K562 (cell line): ENCODE measurements around the gene INPP5D. TPM values are rescaled to one million over a fixed set of nuclear protein-coding genes. Genes with fewer than 3 reads are reported as not detected.

ENCODE experiments used
- BCOR ChIP-seq: fragments of 450-650 bp; IDR thresholded peaks from 2 replicates; pipeline ENCODE4 v1.6.1; 2016
- CBFA2T3 ChIP-seq: fragments of 450-650 bp; IDR thresholded peaks from 2 replicates; pipeline ENCODE4 v1.6.1; 2017
- CBX3 ChIP-seq, 2 experiments: IDR thresholded peaks; 1 replicate in 1 of 2; 2 replicates in 1 of 2; pipeline ENCODE4 v1.6.1; 2012; ENCODE audit warnings: inconsistent platforms in 2 of 2, low read length in 2 of 2, borderline replicate concordance in 1 of 2, control low read depth in 1 of 2
- HDAC2 ChIP-seq: fragments of 450-650 bp; IDR thresholded peaks from 2 replicates; pipeline ENCODE4 v1.6.1; 2016; ENCODE audit warnings: mild to moderate bottlenecking
- KLF16 ChIP-seq: IDR thresholded peaks from 2 replicates; pipeline ENCODE4 v1.6.1; 2016; ENCODE audit warnings: antibody characterized with exemption
- NFRKB ChIP-seq: fragments of 450-650 bp; IDR thresholded peaks from 2 replicates; pipeline ENCODE4 v1.6.1; 2016; ENCODE audit warnings: low read depth
- TAF9B ChIP-seq: fragments of 450-650 bp; IDR thresholded peaks from 2 replicates; pipeline ENCODE4 v1.6.1; 2018; ENCODE audit warnings: mild to moderate bottlenecking; ENCODE audit not compliant: partially characterized antibody
- ZNF354B ChIP-seq: fragments of 250-450 bp; sonication (Bioruptor Pico); IDR thresholded peaks from 2 replicates; pipeline ENCODE4 v1.4.0; 2020
- polyA plus RNA-seq, 8 experiments: library from polyadenylated mRNA; depleted of rRNA in 4 of 8; stranded (reverse) in 5 of 8; unstranded in 3 of 8; fragments of >200 nt; fragmentation: Nextera tagmentation in 2 of 8; fragmentation: Illumina TruSeq in 1 of 8; extraction: Ambion mirVana in 2 of 8; extraction: Trizol in 1 of 8; gene quantifications; 2 replicates each; pipeline versions ENCODE4 v1.2.1 to v1.2.3, GENCODE V29; 2011 to 2014; ENCODE audit warnings: inconsistent platforms in 1 of 8, missing spikeins in 1 of 8
- total RNA-seq, 7 experiments: library from RNA; depleted of rRNA in 6 of 7; stranded (reverse); fragments of >200 nt in 6 of 7; fragmentation: Illumina TruSeq in 2 of 7; extraction: Trizol in 2 of 7; gene quantifications; 2 replicates each; pipeline versions ENCODE4 v1.2.1 to v1.2.3, GENCODE V29; 2011 to 2021; ENCODE audit warnings: low replicate concordance in 1 of 7
- TF ChIP-seq, protein P1 (sequence below), 2 experiments: fragments of 450-650 bp; IDR thresholded peaks; 2 replicates each; pipeline ENCODE4 v1.6.1; 2018; ENCODE audit warnings: mild to moderate bottlenecking in 2 of 2, low read depth in 1 of 2; ENCODE audit not compliant: partially characterized antibody in 2 of 2
- TF ChIP-seq, protein P2 (sequence below): fragments of 450-650 bp; conservative IDR thresholded peaks from 2 replicates; pipeline ENCODE4 v1.6.1; 2016; ENCODE audit warnings: missing genetic modification characterization, low read depth, mild to moderate bottlenecking, control low read depth, missing compliant biosample characterization
- TF ChIP-seq, protein P3 (sequence below): fragments of 450-650 bp; IDR thresholded peaks from 2 replicates; pipeline ENCODE4 v1.6.1; 2017; ENCODE audit warnings: antibody characterized with exemption, mild to moderate bottlenecking
- TF ChIP-seq, protein P4 (sequence below): sonication (generic); formaldehyde crosslinking; IDR thresholded peaks from 2 replicates; pipeline ENCODE4 v1.8.1; 2023; ENCODE audit warnings: mild to moderate bottlenecking, missing genetic modification reagents
- TF ChIP-seq, protein P5 (sequence below): fragments of 450-650 bp; IDR thresholded peaks from 2 replicates; pipeline ENCODE4 v1.6.1; 2016; ENCODE audit warnings: antibody characterized with exemption

INPP5D gene
- total and polyA plus RNA-seq, 9 of the 15 experiments (the other 6 are each of a cell fraction or from before 2014, with no cell fraction given) = 0.55 to 6.2 (median 2.2) TPM

DNA sequence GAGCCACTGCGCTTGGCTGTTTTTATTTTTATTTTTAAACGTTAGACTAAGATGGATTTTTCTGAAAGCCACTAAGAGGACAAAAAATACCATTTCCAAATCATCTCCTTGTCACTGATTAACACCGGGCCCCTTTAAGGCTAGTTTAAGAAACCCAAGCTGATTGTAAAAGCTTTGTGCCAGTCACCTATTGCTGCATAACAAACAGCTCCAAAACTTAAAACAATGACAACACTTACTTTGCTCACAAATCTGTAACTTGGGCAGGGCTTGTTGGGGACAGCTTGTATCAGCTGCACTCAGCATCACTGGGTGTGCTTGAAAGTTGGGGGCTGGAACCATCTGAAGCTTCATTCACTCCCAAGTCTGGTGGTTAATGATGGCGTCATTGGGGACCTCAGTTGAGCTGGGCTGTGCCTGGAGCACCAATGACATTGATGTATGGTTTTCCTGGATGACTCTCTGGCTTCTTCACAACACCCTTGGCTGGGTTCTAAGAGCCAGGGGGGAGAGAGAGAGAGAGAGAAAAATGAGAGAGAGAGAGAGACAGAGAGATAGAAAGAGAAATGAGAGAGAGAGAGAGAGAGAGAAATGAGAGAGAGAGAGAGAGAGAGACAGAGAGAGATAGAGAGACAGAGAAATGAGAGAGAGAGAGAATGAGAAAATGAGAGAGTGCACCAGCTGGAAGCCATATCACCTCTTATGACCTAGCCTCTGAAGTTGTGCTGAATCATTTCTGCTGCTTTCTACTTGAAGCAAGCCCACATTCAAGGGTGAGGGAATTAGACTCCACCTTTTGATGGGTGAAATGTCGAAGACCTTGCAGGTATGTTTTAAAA lies 165.3 kb downstream of the INPP5D start (continued):
- no peak for TF ChIP-seq ZNF354B (CRISPR knock-in tag)
- TF ChIP-seq CBX3 (IDR thresholded peaks at IDR 0.05; ENCODE audit: borderline replicate concordance in 1 of 2, low read length in 2 of 2) = peak in 1 of 2 experiments; percentile 77; a peak in 1 of 3 replicates
- no peak for TF ChIP-seq KLF16
- TF ChIP-seq CBFA2T3 = 0 out of 2 replicates have a peak, but pooled peaks have one; percentile 13
- TF ChIP-seq, protein P1, sequence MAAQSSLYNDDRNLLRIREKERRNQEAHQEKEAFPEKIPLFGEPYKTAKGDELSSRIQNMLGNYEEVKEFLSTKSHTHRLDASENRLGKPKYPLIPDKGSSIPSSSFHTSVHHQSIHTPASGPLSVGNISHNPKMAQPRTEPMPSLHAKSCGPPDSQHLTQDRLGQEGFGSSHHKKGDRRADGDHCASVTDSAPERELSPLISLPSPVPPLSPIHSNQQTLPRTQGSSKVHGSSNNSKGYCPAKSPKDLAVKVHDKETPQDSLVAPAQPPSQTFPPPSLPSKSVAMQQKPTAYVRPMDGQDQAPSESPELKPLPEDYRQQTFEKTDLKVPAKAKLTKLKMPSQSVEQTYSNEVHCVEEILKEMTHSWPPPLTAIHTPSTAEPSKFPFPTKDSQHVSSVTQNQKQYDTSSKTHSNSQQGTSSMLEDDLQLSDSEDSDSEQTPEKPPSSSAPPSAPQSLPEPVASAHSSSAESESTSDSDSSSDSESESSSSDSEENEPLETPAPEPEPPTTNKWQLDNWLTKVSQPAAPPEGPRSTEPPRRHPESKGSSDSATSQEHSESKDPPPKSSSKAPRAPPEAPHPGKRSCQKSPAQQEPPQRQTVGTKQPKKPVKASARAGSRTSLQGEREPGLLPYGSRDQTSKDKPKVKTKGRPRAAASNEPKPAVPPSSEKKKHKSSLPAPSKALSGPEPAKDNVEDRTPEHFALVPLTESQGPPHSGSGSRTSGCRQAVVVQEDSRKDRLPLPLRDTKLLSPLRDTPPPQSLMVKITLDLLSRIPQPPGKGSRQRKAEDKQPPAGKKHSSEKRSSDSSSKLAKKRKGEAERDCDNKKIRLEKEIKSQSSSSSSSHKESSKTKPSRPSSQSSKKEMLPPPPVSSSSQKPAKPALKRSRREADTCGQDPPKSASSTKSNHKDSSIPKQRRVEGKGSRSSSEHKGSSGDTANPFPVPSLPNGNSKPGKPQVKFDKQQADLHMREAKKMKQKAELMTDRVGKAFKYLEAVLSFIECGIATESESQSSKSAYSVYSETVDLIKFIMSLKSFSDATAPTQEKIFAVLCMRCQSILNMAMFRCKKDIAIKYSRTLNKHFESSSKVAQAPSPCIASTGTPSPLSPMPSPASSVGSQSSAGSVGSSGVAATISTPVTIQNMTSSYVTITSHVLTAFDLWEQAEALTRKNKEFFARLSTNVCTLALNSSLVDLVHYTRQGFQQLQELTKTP (IDR thresholded peaks at IDR 0.05; ENCODE audit: low read depth in 1 of 2, partially characterized antibody in 2 of 2) = peak; percentile 27 to 45
- peak; percentile 37 for TF ChIP-seq TAF9B
- TF ChIP-seq, protein P2, sequence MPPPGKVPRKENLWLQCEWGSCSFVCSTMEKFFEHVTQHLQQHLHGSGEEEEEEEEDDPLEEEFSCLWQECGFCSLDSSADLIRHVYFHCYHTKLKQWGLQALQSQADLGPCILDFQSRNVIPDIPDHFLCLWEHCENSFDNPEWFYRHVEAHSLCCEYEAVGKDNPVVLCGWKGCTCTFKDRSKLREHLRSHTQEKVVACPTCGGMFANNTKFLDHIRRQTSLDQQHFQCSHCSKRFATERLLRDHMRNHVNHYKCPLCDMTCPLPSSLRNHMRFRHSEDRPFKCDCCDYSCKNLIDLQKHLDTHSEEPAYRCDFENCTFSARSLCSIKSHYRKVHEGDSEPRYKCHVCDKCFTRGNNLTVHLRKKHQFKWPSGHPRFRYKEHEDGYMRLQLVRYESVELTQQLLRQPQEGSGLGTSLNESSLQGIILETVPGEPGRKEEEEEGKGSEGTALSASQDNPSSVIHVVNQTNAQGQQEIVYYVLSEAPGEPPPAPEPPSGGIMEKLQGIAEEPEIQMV (tag) = peak; percentile 32; the same call in 1 of the 2 replicates
- TF ChIP-seq NFRKB = peak; percentile 89
- TF ChIP-seq, protein P3, sequence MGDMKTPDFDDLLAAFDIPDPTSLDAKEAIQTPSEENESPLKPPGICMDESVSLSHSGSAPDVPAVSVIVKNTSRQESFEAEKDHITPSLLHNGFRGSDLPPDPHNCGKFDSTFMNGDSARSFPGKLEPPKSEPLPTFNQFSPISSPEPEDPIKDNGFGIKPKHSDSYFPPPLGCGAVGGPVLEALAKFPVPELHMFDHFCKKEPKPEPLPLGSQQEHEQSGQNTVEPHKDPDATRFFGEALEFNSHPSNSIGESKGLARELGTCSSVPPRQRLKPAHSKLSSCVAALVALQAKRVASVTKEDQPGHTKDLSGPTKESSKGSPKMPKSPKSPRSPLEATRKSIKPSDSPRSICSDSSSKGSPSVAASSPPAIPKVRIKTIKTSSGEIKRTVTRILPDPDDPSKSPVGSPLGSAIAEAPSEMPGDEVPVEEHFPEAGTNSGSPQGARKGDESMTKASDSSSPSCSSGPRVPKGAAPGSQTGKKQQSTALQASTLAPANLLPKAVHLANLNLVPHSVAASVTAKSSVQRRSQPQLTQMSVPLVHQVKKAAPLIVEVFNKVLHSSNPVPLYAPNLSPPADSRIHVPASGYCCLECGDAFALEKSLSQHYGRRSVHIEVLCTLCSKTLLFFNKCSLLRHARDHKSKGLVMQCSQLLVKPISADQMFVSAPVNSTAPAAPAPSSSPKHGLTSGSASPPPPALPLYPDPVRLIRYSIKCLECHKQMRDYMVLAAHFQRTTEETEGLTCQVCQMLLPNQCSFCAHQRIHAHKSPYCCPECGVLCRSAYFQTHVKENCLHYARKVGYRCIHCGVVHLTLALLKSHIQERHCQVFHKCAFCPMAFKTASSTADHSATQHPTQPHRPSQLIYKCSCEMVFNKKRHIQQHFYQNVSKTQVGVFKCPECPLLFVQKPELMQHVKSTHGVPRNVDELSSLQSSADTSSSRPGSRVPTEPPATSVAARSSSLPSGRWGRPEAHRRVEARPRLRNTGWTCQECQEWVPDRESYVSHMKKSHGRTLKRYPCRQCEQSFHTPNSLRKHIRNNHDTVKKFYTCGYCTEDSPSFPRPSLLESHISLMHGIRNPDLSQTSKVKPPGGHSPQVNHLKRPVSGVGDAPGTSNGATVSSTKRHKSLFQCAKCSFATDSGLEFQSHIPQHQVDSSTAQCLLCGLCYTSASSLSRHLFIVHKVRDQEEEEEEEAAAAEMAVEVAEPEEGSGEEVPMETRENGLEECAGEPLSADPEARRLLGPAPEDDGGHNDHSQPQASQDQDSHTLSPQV = peak; percentile 76; the same call in 1 of the 2 replicates
- TF ChIP-seq, protein P4, sequence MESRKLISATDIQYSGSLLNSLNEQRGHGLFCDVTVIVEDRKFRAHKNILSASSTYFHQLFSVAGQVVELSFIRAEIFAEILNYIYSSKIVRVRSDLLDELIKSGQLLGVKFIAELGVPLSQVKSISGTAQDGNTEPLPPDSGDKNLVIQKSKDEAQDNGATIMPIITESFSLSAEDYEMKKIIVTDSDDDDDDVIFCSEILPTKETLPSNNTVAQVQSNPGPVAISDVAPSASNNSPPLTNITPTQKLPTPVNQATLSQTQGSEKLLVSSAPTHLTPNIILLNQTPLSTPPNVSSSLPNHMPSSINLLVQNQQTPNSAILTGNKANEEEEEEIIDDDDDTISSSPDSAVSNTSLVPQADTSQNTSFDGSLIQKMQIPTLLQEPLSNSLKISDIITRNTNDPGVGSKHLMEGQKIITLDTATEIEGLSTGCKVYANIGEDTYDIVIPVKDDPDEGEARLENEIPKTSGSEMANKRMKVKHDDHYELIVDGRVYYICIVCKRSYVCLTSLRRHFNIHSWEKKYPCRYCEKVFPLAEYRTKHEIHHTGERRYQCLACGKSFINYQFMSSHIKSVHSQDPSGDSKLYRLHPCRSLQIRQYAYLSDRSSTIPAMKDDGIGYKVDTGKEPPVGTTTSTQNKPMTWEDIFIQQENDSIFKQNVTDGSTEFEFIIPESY (CRISPR knock-in tag) = no peak
- peak; percentile 90 for TF ChIP-seq BCOR
- TF ChIP-seq, protein P5, sequence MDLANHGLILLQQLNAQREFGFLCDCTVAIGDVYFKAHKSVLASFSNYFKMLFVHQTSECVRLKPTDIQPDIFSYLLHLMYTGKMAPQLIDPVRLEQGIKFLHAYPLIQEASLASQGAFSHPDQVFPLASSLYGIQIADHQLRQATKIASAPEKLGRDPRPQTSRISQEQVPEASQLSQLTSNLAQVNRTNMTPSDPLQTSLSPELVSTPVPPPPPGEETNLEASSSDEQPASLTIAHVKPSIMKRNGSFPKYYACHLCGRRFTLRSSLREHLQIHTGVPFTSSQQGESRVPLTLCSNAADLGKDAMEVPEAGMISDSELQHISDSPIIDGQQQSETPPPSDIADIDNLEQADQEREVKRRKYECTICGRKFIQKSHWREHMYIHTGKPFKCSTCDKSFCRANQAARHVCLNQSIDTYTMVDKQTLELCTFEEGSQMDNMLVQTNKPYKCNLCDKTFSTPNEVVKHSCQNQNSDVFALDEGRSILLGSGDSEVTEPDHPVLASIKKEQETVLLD = peak; percentile 68
- peak; percentile 41; the same call in 1 of the 2 replicates for TF ChIP-seq HDAC2
